Effector CD8-positive, alpha-beta T cell (primary cell): ENCODE results near the gene DAB1.
"Not testable (repeated sequence)": the region's sequence is repeated elsewhere in the genome, so short reads cannot be mapped to it uniquely, and the experiment has no call there.

Experiments
- DNase-seq: peaks from one replicate; lab custom pipeline; 2025; lab: John Stamatoyannopoulos, UW

The DAB1 gene

GRCh38 chr1:57118948-57119603 is 304.8 kb downstream of the DAB1 start:
- no peak for DNase-seq

- DNase-seq, result no peak
These were observed 306.1 kb downstream of the DAB1 start for GRCh38 chr1:57117753-57118152.

- DNase-seq, result no peak
These were observed 307.0 kb downstream of the DAB1 start for GRCh38 chr1:57116871-57117270.

GRCh38 chr1:57115030-57115614 is 308.7 kb downstream of the DAB1 start:
- no peak for DNase-seq

GRCh38 chr1:57112148-57112547 is 311.7 kb downstream of the DAB1 start:
- DNase-seq, result no peak

- DNase-seq, result no peak
These were observed 312.7 kb downstream of the DAB1 start for GRCh38 chr1:57111175-57111574.

- no peak for DNase-seq
These were observed 314.0 kb downstream of the DAB1 start for GRCh38 chr1:57109883-57110282.

- DNase-seq, result no peak
These were observed 314.6 kb downstream of the DAB1 start for GRCh38 chr1:57109247-57109646.

GRCh38 chr1:57106296-57106695 is 317.6 kb downstream of the DAB1 start:
- DNase-seq, result no peak

- no peak for DNase-seq
These were observed 321.1 kb downstream of the DAB1 start for GRCh38 chr1:57102561-57103326.

- no peak for DNase-seq
These were observed 322.7 kb downstream of the DAB1 start for GRCh38 chr1:57101209-57101608.

- DNase-seq, result no peak
These were observed 329.1 kb downstream of the DAB1 start for GRCh38 chr1:57094749-57095148.

- DNase-seq, result no peak
These were observed 330.7 kb downstream of the DAB1 start for GRCh38 chr1:57093122-57093521.

- DNase-seq, result no peak
These were observed 332.2 kb downstream of the DAB1 start for GRCh38 chr1:57091642-57092041.

- DNase-seq, result no peak
These were observed 334.0 kb downstream of the DAB1 start for GRCh38 chr1:57089855-57090254.

GRCh38 chr1:57089221-57089620 is 334.6 kb downstream of the DAB1 start:
- DNase-seq, result no peak

- no peak for DNase-seq
These were observed 335.2 kb downstream of the DAB1 start for GRCh38 chr1:57088653-57089052.

- not testable (repeated sequence) for DNase-seq
These were observed 336.2 kb downstream of the DAB1 start for GRCh38 chr1:57087660-57088059.

GRCh38 chr1:57086154-57086553 is 337.7 kb downstream of the DAB1 start:
- no peak for DNase-seq

GRCh38 chr1:57084701-57085100 is 339.2 kb downstream of the DAB1 start:
- no peak for DNase-seq

GRCh38 chr1:57082711-57083439 is 341.0 kb downstream of the DAB1 start:
- no peak for DNase-seq

GRCh38 chr1:57079454-57080157 is 344.3 kb downstream of the DAB1 start:
- DNase-seq, result no peak
